Spleen (tissue), 11 donors: ENCODE results near the gene COPG2. TPM values are rescaled to one million over a fixed set of nuclear protein-coding genes. Genes with fewer than 3 reads are reported as not detected.

Source experiments
- DNase-seq: peaks from one replicate; pipeline ENCODE4 v3.0.0-alpha.2; 2020
- H3K27ac ChIP-seq, 8 donors: fragments of 200-600 bp; sonication (generic) in 7 of 8; 1 replicate in 4 of 8; 2 replicates in 4 of 8; pipeline versions ENCODE4 v1.5.0 to v1.8.0; 2016 to 2021; ENCODE audit warnings: inconsistent platforms in 4 of 8, mild to moderate bottlenecking in 4 of 8, moderate library complexity in 1 of 8
- H3K27me3 ChIP-seq, 7 donors: fragments of 200-600 bp; sonication (generic) in 6 of 7; replicated peaks in 1 of 7; 1 replicate in 4 of 7; 2 replicates in 3 of 7; pipeline versions ENCODE4 v1.5.0 to v1.8.0; 2016 to 2021; ENCODE audit warnings: inconsistent platforms in 3 of 7, mild to moderate bottlenecking in 1 of 7
- H3K36me3 ChIP-seq, 6 donors: fragments of 200-600 bp; sonication (generic) in 5 of 6; 1 replicate in 4 of 6; 2 replicates in 2 of 6; pipeline versions ENCODE4 v1.5.0 to v1.8.0; 2016 to 2021; ENCODE audit warnings: inconsistent platforms in 2 of 6
- H3K4me1 ChIP-seq, 6 donors: fragments of 200-600 bp; sonication (generic) in 5 of 6; 1 replicate in 3 of 6; 2 replicates in 3 of 6; pipeline versions ENCODE4 v1.5.0 to v1.8.0; 2016 to 2021; ENCODE audit warnings: inconsistent platforms in 3 of 6
- H3K4me3 ChIP-seq, 8 donors: fragments of 200-600 bp; sonication (generic) in 7 of 8; 1 replicate in 4 of 8; 2 replicates in 4 of 8; pipeline versions ENCODE4 v1.5.0 to v1.8.0; 2016 to 2021; ENCODE audit warnings: inconsistent platforms in 4 of 8, mild to moderate bottlenecking in 4 of 8, moderate library complexity in 2 of 8
- H3K9me3 ChIP-seq, 8 donors: fragments of 200-600 bp; sonication (generic) in 7 of 8; 1 replicate in 4 of 8; 2 replicates in 4 of 8; pipeline versions ENCODE4 v1.5.0 to v1.8.0; 2016 to 2021; ENCODE audit warnings: inconsistent platforms in 4 of 8
- POLR2A ChIP-seq, 3 donors: fragments of 450-650 bp; IDR thresholded peaks; one replicate each; pipeline ENCODE4 v1.5.1; 2017; ENCODE audit warnings: antibody characterized with exemption in 3 of 3, mild to moderate bottlenecking in 1 of 3
- POLR2AphosphoS5 ChIP-seq, 3 donors: sonication (generic); formaldehyde crosslinking; IDR thresholded peaks; one replicate each; pipeline ENCODE4 v1.5.1; 2017; ENCODE audit warnings: antibody characterized with exemption in 3 of 3
- WGBS, 5 donors: extraction: QIAGEN DNeasy Blood & Tissue Kit in 3 of 5; methylation state at CpG; one replicate each; pipeline versions ENCODE4 v1.1.5 to v1.1.7; 2013 to 2018; 5-methylcytosine and 5-hydroxymethylcytosine counted together
- intact Hi-C: fragments of 100-400 bp; cut with DNase I; formaldehyde crosslinking; loops from one replicate; pipeline ENCODE4 v1.15.0; 2023; ENCODE audit warnings: low total_unique reads
- polyA plus RNA-seq, 3 donors: library from polyadenylated mRNA; stranded (reverse); fragments of 200-250 nt; gene quantifications; one replicate each; pipeline ENCODE4 v1.2.1, GENCODE V29; 2013
- total RNA-seq, 7 donors: library from RNA; depleted of rRNA in 3 of 7; stranded (reverse); fragments of >200 nt in 3 of 7; fragmentation: NEBNext Ultra II Directional in 4 of 7; extraction: Animal tissue kit (Norgen Biotek cat#: 25700) in 4 of 7; gene quantifications; one replicate each; pipeline versions ENCODE4 v1.1.0 to v1.2.1, GENCODE V29; 2016 to 2021
- TF ChIP-seq, protein P1 (sequence below), 11 experiments: fragments of 200-600 bp in 7 of 11; fragments of 450-650 bp in 4 of 11; sonication (generic) in 4 of 11; IDR thresholded peaks in 8 of 11; conservative IDR thresholded peaks in 3 of 11; 1 replicate in 7 of 11; 2 replicates in 4 of 11; pipeline versions ENCODE4 v1.4.0 to v1.8.0; 2016 to 2021; ENCODE audit warnings: antibody characterized with exemption in 11 of 11, inconsistent platforms in 4 of 11, mild to moderate bottlenecking in 1 of 11
- donor health status: healthy with polysubstance abuse.
- donor health status: DM: no; HTN: no; CAD: no; lungs with moderate emphysema.
- donor health status: DM: no; HTN: no; CAD: no.
- donor health status: Bipolar disorder and iron deficiency.
- donor health status: healthy.
- donor health status: DM: no; HTN: no; CAD: no.
- donor health status: DM: yes; HTN: yes; CAD: no.

COPG2 gene
- total and polyA plus RNA-seq, 10 donors = 5.8 to 25.1 (median 18.3) TPM

DNA sequence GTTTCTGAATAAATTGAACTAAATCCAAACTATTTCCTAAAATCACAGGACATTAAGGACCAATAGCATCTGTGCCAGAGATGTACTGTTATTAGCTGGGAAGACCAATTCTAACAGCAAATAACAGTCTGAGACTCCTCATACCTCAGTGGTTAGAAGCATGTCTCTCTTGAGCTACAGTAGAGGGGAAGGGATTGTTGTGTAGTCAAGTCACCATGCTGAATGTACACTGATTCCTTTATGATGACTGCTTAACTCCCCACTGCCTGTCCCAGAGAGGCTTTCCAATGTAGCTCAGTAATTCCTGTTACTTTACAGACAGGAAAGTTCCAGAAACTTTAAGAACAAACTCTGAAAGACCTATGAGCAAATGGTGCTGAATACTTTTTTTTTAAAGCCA is 162.8 kb downstream of the COPG2 start:
- Histone ChIP-seq H3K27me3 (no peaks in the 10 kb centered on the region), H3K9me3 (no peaks in the 10 kb centered on the region), H3K27ac (no peak overlapping the region), H3K4me1 (no peaks in the 10 kb centered on the region), H3K4me3 (no peak overlapping the region), H3K36me3 (peaks cover 4 to 100% (median 35%) of the 10 kb centered on the region in 6 donors)
- DNase-seq = no peak
- intact Hi-C loops = no loop called here
- TF ChIP-seq POLR2AphosphoS5 (IDR thresholded peaks at IDR 0.05) = no peak
- TF ChIP-seq, protein P1, sequence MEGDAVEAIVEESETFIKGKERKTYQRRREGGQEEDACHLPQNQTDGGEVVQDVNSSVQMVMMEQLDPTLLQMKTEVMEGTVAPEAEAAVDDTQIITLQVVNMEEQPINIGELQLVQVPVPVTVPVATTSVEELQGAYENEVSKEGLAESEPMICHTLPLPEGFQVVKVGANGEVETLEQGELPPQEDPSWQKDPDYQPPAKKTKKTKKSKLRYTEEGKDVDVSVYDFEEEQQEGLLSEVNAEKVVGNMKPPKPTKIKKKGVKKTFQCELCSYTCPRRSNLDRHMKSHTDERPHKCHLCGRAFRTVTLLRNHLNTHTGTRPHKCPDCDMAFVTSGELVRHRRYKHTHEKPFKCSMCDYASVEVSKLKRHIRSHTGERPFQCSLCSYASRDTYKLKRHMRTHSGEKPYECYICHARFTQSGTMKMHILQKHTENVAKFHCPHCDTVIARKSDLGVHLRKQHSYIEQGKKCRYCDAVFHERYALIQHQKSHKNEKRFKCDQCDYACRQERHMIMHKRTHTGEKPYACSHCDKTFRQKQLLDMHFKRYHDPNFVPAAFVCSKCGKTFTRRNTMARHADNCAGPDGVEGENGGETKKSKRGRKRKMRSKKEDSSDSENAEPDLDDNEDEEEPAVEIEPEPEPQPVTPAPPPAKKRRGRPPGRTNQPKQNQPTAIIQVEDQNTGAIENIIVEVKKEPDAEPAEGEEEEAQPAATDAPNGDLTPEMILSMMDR (IDR thresholded peaks at IDR 0.05 in 8 of 11, conservative IDR thresholded peaks at IDR 0.05 in 3 of 11) = no peak
- TF ChIP-seq POLR2A (IDR thresholded peaks at IDR 0.05) = no peak

DNA sequence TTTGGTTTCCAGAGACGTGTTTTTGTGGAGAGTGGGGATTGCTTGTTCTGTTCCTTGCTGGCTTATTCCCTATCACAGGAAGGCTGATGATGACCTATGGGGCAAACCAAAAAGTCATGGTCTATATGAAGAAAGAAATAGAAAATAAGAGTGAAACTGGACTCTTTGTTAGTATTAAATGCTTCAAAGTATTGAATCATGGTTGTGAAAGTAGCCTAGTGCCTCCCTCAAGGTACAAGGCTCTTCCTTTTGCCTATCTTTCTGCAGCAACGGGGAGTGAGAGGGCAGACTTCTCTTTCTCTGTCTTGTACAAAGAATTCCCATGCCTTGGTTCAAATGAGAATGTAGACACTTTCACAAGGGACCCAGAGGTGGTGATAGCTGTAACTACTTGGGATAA is 167.6 kb downstream of the COPG2 start:
- TF ChIP-seq POLR2AphosphoS5 (IDR thresholded peaks at IDR 0.05) (no peak), POLR2A (IDR thresholded peaks at IDR 0.05) (no peak)
- TF ChIP-seq, protein P1 (IDR thresholded peaks at IDR 0.05 in 8 of 11, conservative IDR thresholded peaks at IDR 0.05 in 3 of 11) = no peak
- intact Hi-C loops = no loop called here
- 50 to 92% (median 78%) methylated on average over 2 of the region's 2 CpGs for WGBS, 5 donors
- H3K36me3 ChIP-seq = peaks cover 4 to 86% (median 17%) of the 10 kb centered on the region in 6 donors
- H3K9me3 ChIP-seq = no peaks in the 10 kb centered on the region
- H3K4me1 ChIP-seq = no peaks in the 10 kb centered on the region
- no peak overlapping the region for H3K4me3 ChIP-seq
- no peak overlapping the region for H3K27ac ChIP-seq
- no peaks in the 10 kb centered on the region for H3K27me3 ChIP-seq
- DNase-seq = no peak

DNA sequence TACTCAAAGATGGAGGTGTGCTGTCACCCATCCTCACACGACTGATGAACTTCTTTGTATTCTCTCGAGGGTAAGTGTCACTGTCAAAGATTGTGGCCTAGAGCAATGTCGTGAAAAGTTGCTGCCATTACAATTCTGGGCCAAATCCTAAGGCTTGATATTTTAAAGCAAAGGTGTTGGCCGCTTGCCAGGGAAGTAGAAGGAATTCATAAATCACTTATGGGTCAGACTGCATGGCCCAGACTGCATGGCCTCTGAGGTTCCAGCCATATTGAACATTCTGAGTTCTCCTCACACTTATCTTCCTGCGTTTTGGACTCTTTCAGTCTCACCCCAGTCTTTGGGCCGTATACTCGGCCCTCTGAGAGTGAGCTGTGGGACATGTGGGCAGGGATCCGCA is 168.1 kb downstream of the COPG2 start:
- intact Hi-C loops = no loop called here
- TF ChIP-seq POLR2A (IDR thresholded peaks at IDR 0.05) = no peak
- TF ChIP-seq, protein P1 (IDR thresholded peaks at IDR 0.05 in 8 of 11, conservative IDR thresholded peaks at IDR 0.05 in 3 of 11) = no peak
- TF ChIP-seq POLR2AphosphoS5 (IDR thresholded peaks at IDR 0.05) = no peak
- no peak for DNase-seq
- Histone ChIP-seq H3K4me3 (no peak overlapping the region), H3K36me3 (peaks cover 4 to 83% (median 16%) of the 10 kb centered on the region in 6 donors), H3K27me3 (no peaks in the 10 kb centered on the region), H3K4me1 (no peaks in the 10 kb centered on the region), H3K9me3 (no peaks in the 10 kb centered on the region), H3K27ac (no peak overlapping the region)
- WGBS, 5 donors = 83 to 91% (median 89%) methylated on average over 8 of the region's 8 CpGs

DNA sequence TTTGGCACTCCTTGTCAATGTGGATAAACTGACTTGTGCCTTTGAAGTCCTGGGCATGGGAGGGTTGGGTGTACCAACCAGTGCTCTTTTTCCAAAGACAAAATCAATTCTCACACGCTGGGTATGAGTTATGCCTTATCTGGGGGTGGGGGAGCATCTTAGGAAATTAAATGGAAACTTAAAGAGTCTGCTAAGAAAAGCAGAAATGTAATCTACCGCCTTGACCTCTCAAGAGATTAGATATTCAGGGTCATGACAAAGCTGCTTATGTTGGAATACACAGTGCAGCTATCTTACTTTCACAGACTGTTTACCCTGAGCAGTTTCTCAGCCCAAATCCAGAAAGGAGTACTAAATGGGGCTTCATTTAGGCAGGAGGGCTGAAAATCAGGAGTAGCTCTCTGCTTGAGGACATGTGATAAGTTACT is 174.1 kb downstream of the COPG2 start:
- peak overlapping the region in 4 of 8 donors; percentile 3 to 73 (median 50) for H3K4me3 ChIP-seq
- TF ChIP-seq, protein P1 (IDR thresholded peaks at IDR 0.05 in 8 of 11, conservative IDR thresholded peaks at IDR 0.05 in 3 of 11) = no peak
- no peak for TF ChIP-seq POLR2A (IDR thresholded peaks at IDR 0.05)
- no peak for TF ChIP-seq POLR2AphosphoS5 (IDR thresholded peaks at IDR 0.05)
- WGBS, 5 donors = 30 to 55% (median 41%) methylated on average over 2 of the region's 2 CpGs
- H3K27me3 ChIP-seq = peaks cover 0 to 51% (median 6%) of the 10 kb centered on the region in 7 donors
- peaks cover 0 to 41% (median 29%) of the 10 kb centered on the region in 6 donors for H3K4me1 ChIP-seq
- peak overlapping the region in 4 of 8 donors; percentile 8 to 66 (median 47) for H3K27ac ChIP-seq
- H3K36me3 ChIP-seq = peaks cover 0 to 25% (median 0%) of the 10 kb centered on the region in 6 donors
- no peak for DNase-seq
- peaks cover 0 to 12% (median 5%) of the 10 kb centered on the region in 8 donors for H3K9me3 ChIP-seq
- intact Hi-C loops = no loop called here
